Stimulated activated naive CD4-positive, alpha-beta T cell treated with Interleukin-2 at 50 U/mL for 16 hours (primary cell): ENCODE measurements around the gene GOLGA8N.

ENCODE experiments used
- DNase-seq: peaks from one replicate; lab custom pipeline; 2025; lab: John Stamatoyannopoulos, UW

GOLGA8N gene

DNA sequence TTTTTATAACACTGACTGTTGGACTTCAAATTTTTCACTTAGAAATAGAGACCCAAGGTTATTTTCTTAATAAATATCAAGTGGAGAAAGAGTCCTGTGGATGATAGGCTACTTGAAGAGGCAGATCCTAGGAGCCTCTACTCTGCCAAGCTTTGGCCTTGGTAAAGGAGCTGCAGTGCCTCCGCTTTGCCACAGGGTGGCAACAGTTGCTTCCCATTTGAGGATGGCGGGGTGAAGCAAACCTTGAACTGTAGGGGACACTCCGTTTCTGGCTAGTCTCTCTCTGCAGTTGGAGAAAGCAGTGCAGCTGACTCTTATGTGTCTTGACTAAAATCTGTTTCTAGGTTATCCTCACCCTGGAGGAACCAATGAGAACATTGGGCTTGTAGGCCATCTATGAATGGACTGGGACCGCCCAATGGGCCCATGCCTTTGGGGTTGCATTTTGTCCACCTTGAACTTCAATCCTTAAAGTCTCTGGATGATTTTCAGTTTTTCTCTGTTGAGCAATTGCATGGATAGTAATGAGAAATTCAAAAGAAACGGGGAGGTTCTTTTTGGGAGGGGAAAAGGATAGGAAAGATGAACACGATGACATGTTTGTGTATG is 58.1 kb downstream of the GOLGA8N start:
- DNase-seq: peak; percentile 16

GRCh38 chr15:32652178-32652577 is 58.9 kb downstream of the GOLGA8N start:
- no peak for DNase-seq

GRCh38 chr15:32656091-32656490 is 62.8 kb downstream of the GOLGA8N start:
- no peak for DNase-seq

GRCh38 chr15:32656496-32656895 is 63.2 kb downstream of the GOLGA8N start:
- no peak for DNase-seq
